AG08395 (cell line): ENCODE measurements around the gene TXNRD2.
"Not testable (repeated sequence)": the region's sequence is repeated elsewhere in the genome, so short reads cannot be mapped to it uniquely, and the experiment has no call there.

Experiments used
- DNase-seq: peaks from one replicate; pipeline ENCODE4 v3.0.0; 2012; ENCODE audit warnings: mixed read lengths, low spot score

TXNRD2 gene

GRCh38 chr22:19844377-19845053 is 97.1 kb downstream of the TXNRD2 start:
- peak; percentile 87 for DNase-seq

- DNase-seq, result no peak
These were observed 97.7 kb downstream of the TXNRD2 start for GRCh38 chr22:19843857-19844376.

DNA sequence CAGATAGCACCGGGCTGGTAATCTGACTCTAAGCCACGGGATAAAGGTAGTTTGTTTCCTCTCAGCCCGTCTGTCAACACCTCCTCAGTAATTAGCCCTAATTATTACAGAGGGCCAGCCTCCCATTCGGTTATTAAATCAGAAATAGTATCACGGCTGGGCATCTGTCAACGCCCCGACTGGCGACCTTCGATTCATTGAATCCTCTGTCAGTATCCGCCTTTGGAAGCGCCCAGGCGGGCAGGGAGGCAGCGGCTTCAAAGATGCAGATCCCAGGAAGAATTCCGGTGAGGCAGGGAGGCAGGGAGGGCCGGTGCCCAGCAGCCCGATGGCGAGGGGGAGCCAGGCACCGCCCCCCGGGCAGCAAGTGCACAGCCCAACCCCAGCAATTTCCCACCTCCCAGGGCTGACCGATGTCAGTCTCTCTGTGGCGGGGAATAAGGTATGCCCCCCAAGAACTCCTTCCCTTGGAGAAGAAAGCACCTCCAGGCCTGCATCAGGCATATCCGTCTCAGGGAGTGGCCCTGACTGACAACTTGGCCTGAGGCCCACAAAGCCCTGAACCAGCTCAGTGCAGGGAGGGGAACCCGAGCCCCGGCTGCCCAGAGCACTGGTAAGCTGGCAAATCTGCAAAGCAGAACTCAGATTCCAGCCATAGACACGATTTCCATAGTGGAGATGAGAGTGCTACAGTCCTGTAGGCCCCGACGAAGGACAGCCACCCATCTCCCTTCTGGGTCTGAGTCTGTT is 98.3 kb downstream of the TXNRD2 start:
- DNase-seq, result no peak

- DNase-seq, result no peak
These were observed 99.1 kb downstream of the TXNRD2 start for GRCh38 chr22:19842393-19843106.

GRCh38 chr22:19841641-19842392 is 99.8 kb downstream of the TXNRD2 start:
- no peak for DNase-seq

GRCh38 chr22:19840955-19841640 is 100.5 kb downstream of the TXNRD2 start:
- no peak for DNase-seq

GRCh38 chr22:19840059-19840458 is 101.6 kb downstream of the TXNRD2 start:
- DNase-seq, result no peak

- DNase-seq, result no peak
These were observed 103.7 kb downstream of the TXNRD2 start for GRCh38 chr22:19837915-19838314.

- DNase-seq, result no peak
These were observed 105.1 kb downstream of the TXNRD2 start for GRCh38 chr22:19836512-19836911.

- DNase-seq, result no peak
These were observed 107.0 kb downstream of the TXNRD2 start for GRCh38 chr22:19834599-19834998.

GRCh38 chr22:19833327-19833726 is 108.3 kb downstream of the TXNRD2 start:
- not testable (repeated sequence) for DNase-seq

- no peak for DNase-seq
These were observed 109.0 kb downstream of the TXNRD2 start for GRCh38 chr22:19832476-19833108.

- not testable (repeated sequence) for DNase-seq
These were observed 109.6 kb downstream of the TXNRD2 start for GRCh38 chr22:19831979-19832378.

- no peak for DNase-seq
These were observed 110.6 kb downstream of the TXNRD2 start for GRCh38 chr22:19831016-19831415.

DNA sequence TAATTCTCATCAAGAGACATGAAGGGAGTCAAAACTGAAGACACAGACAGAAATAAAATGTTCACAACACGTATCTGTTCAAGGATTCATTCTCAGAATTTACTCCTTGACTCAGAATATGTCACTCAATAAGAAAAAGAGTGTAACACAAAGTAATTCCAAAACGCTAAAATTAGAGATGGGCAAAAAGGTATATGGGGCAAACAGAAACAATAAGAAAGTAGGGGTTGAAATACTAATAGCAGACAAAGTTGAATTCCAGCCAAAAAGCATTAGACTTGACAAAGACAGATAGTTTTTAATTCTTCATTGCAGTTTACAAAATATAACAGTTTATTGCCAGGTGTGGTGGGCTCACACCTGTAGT is 113.6 kb downstream of the TXNRD2 start:
- no peak for DNase-seq

DNA sequence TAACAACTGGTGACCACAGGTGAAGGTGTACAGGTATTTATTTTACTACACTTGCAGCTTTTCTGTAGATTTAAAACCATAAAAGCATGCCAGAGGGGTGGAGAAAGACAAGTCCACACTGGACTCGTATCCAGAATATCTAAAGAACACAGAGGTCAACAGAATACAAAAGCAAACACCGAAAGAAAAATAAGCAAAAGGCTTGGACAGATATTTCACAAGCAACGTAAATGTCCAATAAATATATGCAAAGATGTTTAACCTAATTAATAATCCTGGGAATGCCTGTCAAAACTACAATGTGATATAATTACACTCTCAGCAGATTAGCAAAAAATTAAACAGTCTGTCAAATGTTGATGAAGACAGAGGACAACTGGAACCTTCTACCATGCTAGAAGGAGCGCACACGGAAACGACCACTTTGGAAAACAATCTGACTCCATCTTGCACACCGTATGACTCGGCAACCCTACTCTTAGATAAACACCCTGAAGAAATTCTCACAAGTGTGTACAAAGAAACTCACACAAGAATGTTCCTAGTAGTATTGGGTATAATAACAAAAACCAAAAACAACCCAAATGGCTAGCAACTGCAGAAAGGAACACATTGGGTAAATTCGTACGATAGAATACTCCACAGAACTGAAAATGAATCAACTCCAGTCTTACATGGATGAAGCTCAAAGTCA is 114.1 kb downstream of the TXNRD2 start:
- no peak for DNase-seq

DNA sequence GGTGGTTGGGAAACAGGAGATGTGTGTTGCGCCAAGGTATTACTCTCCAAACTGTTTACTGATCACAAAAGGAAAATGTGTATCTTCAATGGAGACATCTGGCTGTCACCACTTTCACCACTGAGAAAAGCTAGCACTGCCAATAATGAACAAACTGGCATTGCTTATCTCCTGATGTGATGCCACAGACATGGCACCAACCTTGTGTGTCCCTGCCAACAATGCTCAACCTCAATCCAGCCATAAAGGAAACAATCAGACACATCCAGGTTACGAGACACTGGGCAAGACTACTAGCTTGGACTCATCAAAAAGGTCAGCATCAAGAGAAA is 115.0 kb downstream of the TXNRD2 start:
- no peak for DNase-seq

GRCh38 chr22:19825904-19826618 is 115.6 kb downstream of the TXNRD2 start:
- no peak for DNase-seq
